H1 (cell line): ENCODE measurements around the gene APOL6. TPM values are rescaled to one million over a fixed set of nuclear protein-coding genes. Genes with fewer than 3 reads are reported as not detected.

Experiments
- CTCF ChIA-PET: fragments of 300-600 bp; sonication (Branson Sonifier 250); formaldehyde crosslinking; loops from one replicate; lab custom pipeline; 2021; ENCODE audit not compliant: partially characterized antibody; lab: Charles Lee
- POLR2A ChIA-PET: fragments of 300-600 bp; sonication (Branson Sonifier 250); formaldehyde crosslinking; loops from one replicate; lab custom pipeline; 2021; ENCODE audit warnings: inconsistent platforms; ENCODE audit not compliant: partially characterized antibody; lab: Charles Lee
- DNase-seq, 2 experiments: peaks; one replicate each; pipeline versions ENCODE4 v3.0.0 to v3.0.0-alpha.2; 2010 to 2022; ENCODE audit warnings: low spot score in 2 of 2, low read depth in 1 of 2, mixed read lengths in 1 of 2
- FAIRE-seq: peaks from 2 replicates; lab custom pipeline; 2011; peaks lifted over from hg19 to GRCh38; lab: Jason Lieb, UNC
- H2AFZ ChIP-seq: 2 replicates; pipeline ENCODE4 v1.8.1; 2012; ENCODE audit warnings: low read length, inconsistent platforms
- H2AK5ac ChIP-seq: 2 replicates; pipeline ENCODE4 v1.6.1; 2013; ENCODE audit warnings: low read depth, low read length
- H2BK120ac ChIP-seq: replicated peaks from 2 replicates; pipeline ENCODE3; 2013; ENCODE audit warnings: low read depth, low read length, inconsistent platforms
- H2BK12ac ChIP-seq: 2 replicates; pipeline ENCODE4 v1.6.1; 2013; ENCODE audit warnings: low read depth, low read length
- H2BK15ac ChIP-seq: 2 replicates; pipeline ENCODE4 v1.6.1; 2013; ENCODE audit warnings: low read length
- H2BK20ac ChIP-seq: 2 replicates; pipeline ENCODE4 v1.6.1; 2013; ENCODE audit warnings: low read length
- H2BK5ac ChIP-seq: 2 replicates; pipeline ENCODE4 v1.6.1; 2013; ENCODE audit warnings: low read depth, low read length
- H3K14ac ChIP-seq: 2 replicates; pipeline ENCODE4 v1.6.1; 2013; ENCODE audit warnings: inconsistent platforms; ENCODE audit not compliant: insufficient read length
- H3K18ac ChIP-seq: 2 replicates; pipeline ENCODE4 v1.6.1; 2013; ENCODE audit warnings: low read length; ENCODE audit errors: extremely low read depth
- H3K23ac ChIP-seq: 2 replicates; pipeline ENCODE4 v1.6.1; 2013; ENCODE audit warnings: inconsistent platforms; ENCODE audit not compliant: insufficient read length
- H3K23me2 ChIP-seq: 2 replicates; pipeline ENCODE4 v1.6.1; 2013; ENCODE audit warnings: low read depth, low read length
- H3K27ac ChIP-seq: 2 replicates; pipeline ENCODE4 v1.6.1; 2011; ENCODE audit warnings: low read depth, low read length, inconsistent platforms
- H3K27me3 ChIP-seq, 4 experiments: replicated peaks in 1 of 4; 1 replicate in 1 of 4; 2 replicates in 3 of 4; pipeline versions ENCODE4 v1.6.1 to v1.8.1; 2011 to 2013; ENCODE audit warnings: low read length in 3 of 4, mild to moderate bottlenecking in 3 of 4, inconsistent platforms in 2 of 4, mixed read lengths in 2 of 4, moderate library complexity in 1 of 4; ENCODE audit not compliant: control insufficient read depth in 3 of 4, insufficient read depth in 3 of 4; ENCODE audit errors: extremely low read depth in 1 of 4
- H3K36me3 ChIP-seq, 4 experiments: 2 replicates each; pipeline versions ENCODE4 v1.6.1 to v1.8.1; 2011 to 2013; ENCODE audit warnings: mild to moderate bottlenecking in 4 of 4, low read length in 3 of 4, moderate library complexity in 2 of 4, control low read depth in 1 of 4, inconsistent platforms in 1 of 4; ENCODE audit not compliant: insufficient read depth in 4 of 4, control insufficient read depth in 2 of 4
- H3K4ac ChIP-seq: replicated peaks from 2 replicates; pipeline ENCODE3; 2013; ENCODE audit warnings: low read length, low read depth, mixed read lengths, inconsistent platforms; ENCODE audit not compliant: insufficient read length
- H3K4me1 ChIP-seq, 4 experiments: replicated peaks in 1 of 4; 1 replicate in 1 of 4; 2 replicates in 3 of 4; pipeline versions ENCODE4 v1.6.1 to v1.8.1; 2011 to 2013; ENCODE audit warnings: low read length in 3 of 4, inconsistent platforms in 2 of 4, mixed read lengths in 1 of 4; ENCODE audit not compliant: insufficient read depth in 4 of 4, control insufficient read depth in 3 of 4
- H3K4me2 ChIP-seq, 2 experiments: 2 replicates each; pipeline versions ENCODE4 v1.6.1 to v1.8.1; 2011 to 2013; ENCODE audit warnings: low read depth in 2 of 2, low read length in 2 of 2, control low read depth in 1 of 2, inconsistent platforms in 1 of 2, mild to moderate bottlenecking in 1 of 2; ENCODE audit not compliant: insufficient read depth in 1 of 2
- H3K4me3 ChIP-seq, 4 experiments: fragments of 200-600, 300-600 bp in 1 of 4; sonication (generic), shearing (Covaris generic), sonication (Bioruptor Twin) in 1 of 4; 2 replicates each; pipeline versions ENCODE4 v1.5.1 to v1.8.1; 2011 to 2016; ENCODE audit warnings: low read length in 4 of 4, low read depth in 3 of 4, control low read depth in 2 of 4, inconsistent platforms in 2 of 4, mild to moderate bottlenecking in 2 of 4, mixed read lengths in 1 of 4, moderate library complexity in 1 of 4; ENCODE audit not compliant: insufficient read depth in 2 of 4; ENCODE audit errors: extremely low read depth in 1 of 4
- H3K56ac ChIP-seq: replicated peaks from 2 replicates; pipeline ENCODE3; 2013; ENCODE audit warnings: low read depth, mild to moderate bottlenecking, mixed read lengths, low read length, inconsistent platforms; ENCODE audit not compliant: insufficient read length
- H3K79me1 ChIP-seq: 2 replicates; pipeline ENCODE4 v1.6.1; 2013; ENCODE audit warnings: low read depth, low read length, control low read depth
- H3K79me2 ChIP-seq, 2 experiments: 2 replicates each; pipeline versions ENCODE4 v1.6.1 to v1.8.1; 2012 to 2013; ENCODE audit warnings: low read length in 2 of 2, mild to moderate bottlenecking in 2 of 2, inconsistent platforms in 1 of 2; ENCODE audit not compliant: insufficient read depth in 2 of 2, control insufficient read depth in 1 of 2
- H3K9ac ChIP-seq, 4 experiments: replicated peaks in 1 of 4; 1 replicate in 1 of 4; 2 replicates in 3 of 4; pipeline versions ENCODE4 v1.6.1 to v1.8.1; 2011 to 2013; ENCODE audit warnings: low read depth in 3 of 4, low read length in 3 of 4, control low read depth in 2 of 4, mild to moderate bottlenecking in 2 of 4, moderate library complexity in 2 of 4, inconsistent platforms in 1 of 4; ENCODE audit errors: extremely low read depth in 1 of 4
- H3K9me3 ChIP-seq, 2 experiments: 2 replicates each; pipeline versions ENCODE4 v1.6.1 to v1.8.1; 2012 to 2013; ENCODE audit warnings: mild to moderate bottlenecking in 2 of 2, moderate library complexity in 2 of 2, control low read depth in 1 of 2, inconsistent platforms in 1 of 2, low read depth in 1 of 2, low read length in 1 of 2, mixed read lengths in 1 of 2; ENCODE audit not compliant: insufficient read depth in 2 of 2
- H4K20me1 ChIP-seq, 2 experiments: replicated peaks in 1 of 2; 2 replicates each; pipeline versions ENCODE3 to v1.8.1; 2011 to 2013; ENCODE audit warnings: inconsistent platforms in 2 of 2, low read length in 2 of 2, mild to moderate bottlenecking in 1 of 2; ENCODE audit not compliant: insufficient read depth in 2 of 2, control insufficient read depth in 1 of 2
- H4K5ac ChIP-seq: 2 replicates; pipeline ENCODE4 v1.6.1; 2013; ENCODE audit warnings: low read length, low read depth, mixed read lengths, inconsistent platforms; ENCODE audit not compliant: insufficient read length
- H4K8ac ChIP-seq: 2 replicates; pipeline ENCODE4 v1.8.0; 2013; ENCODE audit warnings: mild to moderate bottlenecking, moderate library complexity, low read length, inconsistent platforms; ENCODE audit not compliant: insufficient read depth; ENCODE audit errors: extremely low read depth
- H4K91ac ChIP-seq: replicated peaks from 2 replicates; pipeline ENCODE3; 2013; ENCODE audit warnings: low read length, mixed read lengths, inconsistent platforms; ENCODE audit not compliant: insufficient read length
- CHD1 ChIP-seq: IDR thresholded peaks from 2 replicates; pipeline ENCODE4 v1.6.1; 2012; ENCODE audit warnings: low read depth, low read length, improper control_type of control experiment
- MAFK ChIP-seq: IDR thresholded peaks from 2 replicates; pipeline ENCODE4 v1.6.1; 2012; ENCODE audit warnings: low read depth, mild to moderate bottlenecking, improper control_type of control experiment, low read length
- PHF8 ChIP-seq: fragments of 200-600 bp; sonication (generic); conservative IDR thresholded peaks from 2 replicates; pipeline ENCODE4 v1.7.1; 2012; ENCODE audit warnings: low read depth, mild to moderate bottlenecking, inconsistent platforms, low read length, moderate library complexity
- RFX5 ChIP-seq: IDR thresholded peaks from 2 replicates; pipeline ENCODE4 v1.6.1; 2011; ENCODE audit warnings: low read depth, low read length, improper control_type of control experiment, borderline replicate concordance
- SRF ChIP-seq: IDR thresholded peaks from 2 replicates; pipeline ENCODE4 v1.6.1; 2011; ENCODE audit warnings: mild to moderate bottlenecking, low read depth, low read length, moderate library complexity
- TAF7 ChIP-seq: optimal IDR thresholded peaks from 2 replicates; pipeline ENCODE3; 2011; ENCODE audit warnings: low read depth, mild to moderate bottlenecking, inconsistent platforms, low read length, moderate library complexity, borderline replicate concordance
- WGBS, 2 experiments: shearing (Covaris generic) in 1 of 2; methylation state at CpG; one replicate each; pipeline versions ENCODE4 v1.1.6 to v1.1.7; 2013 to 2015; ENCODE audit warnings: low lambda C conversion rate in 2 of 2, mixed read lengths in 2 of 2, inconsistent platforms in 1 of 2, low coverage in 1 of 2, missing lambda C conversion rate in 1 of 2; ENCODE audit not compliant: insufficient replicate concordance in 2 of 2, insufficient coverage in 1 of 2, insufficient read length in 1 of 2; ENCODE audit errors: extremely low coverage in 1 of 2, missing lambda C conversion rate in 1 of 2; 5-methylcytosine and 5-hydroxymethylcytosine counted together
- polyA plus RNA-seq, 7 experiments: library from polyadenylated mRNA; depleted of rRNA in 3 of 7; stranded (reverse) in 5 of 7; unstranded in 2 of 7; fragments of >200 nt in 5 of 7; fragments of 200-250 nt in 2 of 7; gene quantifications; 1 replicate in 5 of 7; 2 replicates in 1 of 7; 4 replicates in 1 of 7; pipeline versions ENCODE4 v1.2.1 to v1.2.3, GENCODE V29; 2011 to 2013; ENCODE audit warnings: missing spikeins in 2 of 7, mixed read lengths in 2 of 7
- total RNA-seq: library from RNA; stranded (reverse); fragmentation: NEBNext Ultra II Directional; extraction: Animal tissue kit (Norgen Biotek cat#: 25700); gene quantifications from 2 replicates; pipeline ENCODE4 v1.2.1, GENCODE V29; 2021

APOL6 gene
- total and polyA plus RNA-seq, 2 of the 8 experiments (the other 6 are each of a cell fraction or from before 2014, with no cell fraction given), result 0.06 to 0.13 TPM

DNA sequence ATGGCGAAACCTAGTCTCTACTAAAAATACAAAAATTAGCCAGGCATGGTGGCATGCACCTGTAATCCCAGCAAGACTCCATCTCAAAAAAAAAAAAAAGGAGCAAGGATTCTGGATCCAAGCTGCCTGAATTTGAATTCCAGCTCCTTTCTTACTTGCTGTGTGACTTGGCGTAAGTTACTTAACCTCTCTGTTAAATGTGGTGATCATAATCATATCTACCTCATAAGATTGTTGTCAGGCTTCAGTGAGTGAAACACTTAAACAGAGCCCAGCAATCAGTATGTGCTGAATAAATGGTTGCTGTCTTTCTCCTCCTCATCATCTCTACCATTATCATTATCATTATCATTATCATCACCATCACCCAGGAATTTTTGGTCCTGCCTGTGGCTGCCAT, 33.8 kb upstream of the APOL6 start:
- CTCF ChIA-PET, result interaction anchor here (1.2 to 1.5 kb wide), 2 partner anchors 70 to 120 kb away, joined by 3 read pairs; no protein-coding TSS in a partner anchor
- H2AFZ ChIP-seq, result no peak overlapping the region
- POLR2A ChIA-PET, result no interaction called here
- no peak overlapping the region for H3K14ac ChIP-seq
- no peak overlapping the region for H3K23ac ChIP-seq
- no peaks in the 10 kb centered on the region for H3K4me1 ChIP-seq
- H2BK15ac ChIP-seq, result no peak overlapping the region
- H3K9ac ChIP-seq, result no peak overlapping the region
- DNase-seq (no peak), FAIRE-seq (no peak)
- no peak overlapping the region for H3K4me3 ChIP-seq
- no peak overlapping the region for H4K8ac ChIP-seq
- no peaks in the 10 kb centered on the region for H3K36me3 ChIP-seq
- no peak overlapping the region for H3K4me2 ChIP-seq
- peaks cover 0 to 2% of the 10 kb centered on the region in 2 experiments for H4K20me1 ChIP-seq
- H3K79me2 ChIP-seq, result no peaks in the 10 kb centered on the region
- H3K23me2 ChIP-seq, result peaks cover 7% of the 10 kb centered on the region; the same call in 1 of the 2 replicates
- H4K91ac ChIP-seq, result no peak overlapping the region
- H3K18ac ChIP-seq, result no peak overlapping the region
- no peaks in the 10 kb centered on the region for H3K79me1 ChIP-seq
- no peak overlapping the region for H2BK20ac ChIP-seq
- H3K27ac ChIP-seq, result no peak overlapping the region
- no peaks in the 10 kb centered on the region for H3K9me3 ChIP-seq
- no peak overlapping the region for H3K56ac ChIP-seq
- 96% methylated on average over 2 of the region's 2 CpGs; no CpG with 5 or more reads in 1 of the 2 experiments for WGBS, 2 experiments
- no peaks in the 10 kb centered on the region for H3K27me3 ChIP-seq
- H3K4ac ChIP-seq, result no peak overlapping the region
- no peak for TF ChIP-seq RFX5
- TF ChIP-seq TAF7, result no peak
- TF ChIP-seq PHF8, result no peak
- no peak for TF ChIP-seq MAFK
- no peak for TF ChIP-seq SRF
- TF ChIP-seq CHD1, result no peak
- no peak overlapping the region for H4K5ac ChIP-seq
- no peak overlapping the region for H2BK12ac ChIP-seq
- no peak overlapping the region for H2AK5ac ChIP-seq
- no peak overlapping the region for H2BK120ac ChIP-seq
- H2BK5ac ChIP-seq, result no peak overlapping the region
